Stimulated activated CD8-positive, alpha-beta memory T cell treated with anti-CD3 and anti-CD28 coated beads, Interleukin-7, amount 100 ng/mL, for 4 hours (primary cell): ENCODE measurements around the gene MAGEB5.
"Not testable (repeated sequence)": the region's sequence is repeated elsewhere in the genome, so short reads cannot be mapped to it uniquely, and the experiment has no call there.

Experiments
- DNase-seq, 2 donors: peaks; one replicate each; pipeline ENCODE4 v3.0.0-alpha.2; 2020; ENCODE audit warnings: low read depth in 2 of 2

MAGEB5 gene

GRCh38 chrX:26215869-26216268 lies at the start of gene MAGEB5:
Gene MAGEB5, plus strand, starts transcription at chrX:26216169. Its CDS starts 1,133 bp downstream, at chrX:26217302.
- no peak for DNase-seq

GRCh38 chrX:26192204-26192603 lies 23.8 kb upstream of the MAGEB5 start, which contains the start of gene MAGEB6:
Gene MAGEB6, plus strand, starts transcription at chrX:26192440. Its CDS starts 1,407 bp downstream, at chrX:26193847.
- no peak for DNase-seq

- no peak for DNase-seq
These were observed 12.4 kb upstream of the MAGEB5 start for GRCh38 chrX:26203561-26203960.

- not testable (repeated sequence) for DNase-seq
These were observed 11.3 kb upstream of the MAGEB5 start for GRCh38 chrX:26204717-26205116.

DNA sequence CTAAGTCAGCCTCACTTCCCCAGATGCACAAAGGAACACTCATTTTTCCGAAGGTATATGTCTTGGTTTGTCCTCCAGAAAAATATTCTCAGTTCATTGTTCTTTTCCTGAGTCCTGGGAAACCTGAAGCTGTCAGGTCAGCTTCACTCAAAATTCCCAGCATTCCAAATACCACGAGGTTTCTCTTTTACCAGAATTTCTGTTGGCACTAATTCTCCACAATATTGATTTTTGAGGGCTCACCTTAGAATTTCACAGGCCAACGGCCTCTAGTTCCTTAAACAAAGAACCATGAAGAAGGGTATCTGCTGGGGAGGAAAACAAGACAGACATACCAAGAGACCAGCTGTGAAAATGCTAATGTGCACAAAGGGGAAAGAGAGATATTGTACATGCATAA lies 8.0 kb upstream of the MAGEB5 start:
- no peak for DNase-seq

DNA sequence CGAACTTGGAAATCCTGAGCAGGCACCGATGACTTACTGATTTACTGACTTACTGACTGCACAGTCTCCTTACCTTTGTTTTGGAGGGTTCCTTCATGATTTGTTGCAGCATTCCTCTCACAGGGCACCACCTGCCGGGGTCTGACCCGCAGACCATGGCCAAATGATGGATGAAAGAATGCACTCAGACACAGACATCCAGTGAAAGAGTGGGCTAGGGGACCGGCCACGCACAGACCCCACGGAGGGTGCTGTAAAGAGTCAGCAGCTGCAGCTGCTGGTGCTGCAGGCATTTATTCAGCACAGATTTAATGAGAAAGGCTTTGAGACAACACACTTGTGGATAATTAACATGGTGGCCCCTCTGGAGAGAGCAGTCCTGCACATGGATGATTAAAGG lies 3.4 kb downstream of the MAGEB5 start:
- no peak for DNase-seq

- DNase-seq, result no peak
These were observed 18.2 kb downstream of the MAGEB5 start for GRCh38 chrX:26234177-26234576.

GRCh38 chrX:26253526-26253925 lies 37.6 kb downstream of the MAGEB5 start:
- DNase-seq, result no peak

GRCh38 chrX:26254436-26254835 lies 38.5 kb downstream of the MAGEB5 start:
- DNase-seq, result no peak

- no peak for DNase-seq
These were observed 46.2 kb downstream of the MAGEB5 start for GRCh38 chrX:26262121-26262523.
